GM04504 (cell line): ENCODE data around the gene MTHFD1.
A peak's percentile ranks its signal among the peaks of the same experiment; 100 is the strongest.

Experiments
- DNase-seq: peaks from one replicate; pipeline ENCODE4 v3.0.0-alpha.2; 2012; ENCODE audit warnings: low read depth

The MTHFD1 gene

DNA sequence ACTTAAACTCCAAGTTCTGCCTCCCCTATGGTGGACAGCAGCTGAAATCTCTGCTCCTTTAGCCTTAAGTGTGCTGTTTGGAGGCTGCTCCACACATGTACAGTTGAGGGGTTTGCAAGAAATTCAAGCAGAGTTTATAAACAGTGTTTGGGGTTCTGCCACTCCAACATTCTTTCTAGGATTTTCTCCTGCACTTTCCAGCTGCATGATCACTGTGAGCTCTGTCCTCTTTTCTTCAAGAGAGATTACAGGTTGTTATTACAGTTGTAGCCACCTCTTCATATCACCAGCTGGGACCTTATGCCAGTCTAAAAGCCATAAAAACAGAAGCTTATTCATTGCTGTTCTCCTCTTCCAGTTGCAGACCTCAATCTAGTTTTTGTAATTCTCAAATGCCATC lies 107.1 kb downstream of the MTHFD1 start:
- DNase-seq, result no peak

DNA sequence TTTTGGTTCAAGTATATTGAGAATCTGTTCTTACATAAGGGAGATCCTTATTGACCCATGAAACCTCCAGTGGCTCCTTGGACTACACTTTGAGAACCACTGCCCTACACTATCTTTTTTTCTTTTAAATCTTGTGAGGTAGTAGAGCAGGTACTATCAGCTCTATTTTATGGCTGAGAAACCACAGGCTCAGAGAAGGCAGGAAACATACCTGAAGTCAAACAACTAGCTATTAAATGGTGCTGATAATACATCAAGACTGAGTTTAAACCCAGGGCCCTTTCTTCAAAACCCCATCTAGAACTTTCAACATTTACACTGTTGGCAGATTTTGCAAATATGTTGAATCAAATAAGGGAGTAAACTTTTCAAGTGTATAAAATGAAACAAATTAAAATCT lies 108.6 kb downstream of the MTHFD1 start:
- no peak for DNase-seq

DNA sequence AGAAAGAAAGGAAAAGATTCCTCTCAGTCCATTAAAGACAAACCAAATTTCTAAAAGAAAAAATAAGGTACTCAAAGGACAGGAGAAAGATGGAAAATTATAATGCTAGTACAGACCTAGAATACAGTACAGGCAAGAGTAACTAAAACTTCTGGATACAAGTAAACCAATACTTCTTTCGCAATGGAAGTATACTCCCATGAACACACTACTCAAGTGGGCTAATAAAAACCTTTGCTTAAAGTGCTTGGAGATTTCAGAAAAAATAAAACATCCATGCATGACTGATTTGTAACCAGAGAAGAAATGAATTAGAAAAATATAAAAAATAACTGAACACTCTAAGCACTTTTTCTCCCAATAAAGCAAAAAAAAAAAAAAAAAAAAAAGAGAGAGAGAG lies 111.9 kb downstream of the MTHFD1 start:
- no peak for DNase-seq

DNA sequence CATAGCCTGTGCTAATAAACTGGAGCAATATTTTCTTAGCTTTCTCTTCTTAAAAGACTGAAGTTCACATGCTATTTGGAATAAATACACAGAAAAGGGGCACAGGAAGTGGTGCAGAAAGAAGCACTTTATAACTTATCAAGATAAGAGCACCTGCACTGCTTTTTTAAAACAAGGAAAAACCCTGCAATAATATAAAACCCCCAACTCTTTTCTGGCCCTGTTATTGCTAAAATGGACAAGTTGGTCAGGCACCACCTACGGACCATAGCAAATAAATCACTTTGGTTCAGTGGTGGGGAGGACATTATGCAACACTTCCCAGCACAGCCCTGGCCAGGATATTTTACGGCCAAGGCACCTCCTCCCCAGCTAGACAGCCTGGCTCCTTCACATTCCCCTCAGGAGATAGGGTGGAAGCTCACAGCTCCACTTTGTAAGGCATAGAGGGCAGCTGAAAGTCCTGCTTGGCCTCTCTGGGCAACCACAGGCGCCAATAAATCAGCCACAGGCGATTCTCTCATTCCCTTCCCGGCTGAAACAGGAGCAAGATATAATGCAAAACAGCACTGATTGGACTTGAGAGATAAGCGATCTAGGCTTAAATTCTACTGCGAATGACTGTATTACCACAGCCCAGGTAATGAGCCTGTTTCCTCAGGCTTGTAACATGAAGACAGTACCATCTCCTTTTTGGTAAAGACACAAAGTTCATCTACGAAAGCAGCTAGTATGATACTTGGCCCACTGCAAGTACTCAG lies 113.4 kb downstream of the MTHFD1 start:
- peak; percentile 62 for DNase-seq

DNA sequence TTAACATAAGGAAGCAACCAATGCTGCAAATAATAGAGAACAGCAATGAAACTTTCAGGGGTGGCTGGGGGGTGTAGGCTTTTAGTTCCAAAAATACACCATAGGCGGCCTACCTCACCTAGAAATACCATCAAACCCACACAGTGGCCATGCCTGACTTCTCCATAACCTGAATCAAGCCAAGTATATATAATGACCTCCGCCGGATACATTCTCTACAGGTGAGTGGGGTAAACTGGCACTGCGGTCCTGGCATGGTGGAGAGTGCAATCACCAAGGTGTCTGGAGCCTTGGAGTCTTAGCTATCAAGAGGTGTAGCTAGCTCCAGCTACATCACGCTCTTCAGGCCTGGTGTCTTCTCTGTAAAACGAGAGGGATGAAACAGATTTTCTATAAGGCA lies 114.3 kb downstream of the MTHFD1 start:
- no peak for DNase-seq

DNA sequence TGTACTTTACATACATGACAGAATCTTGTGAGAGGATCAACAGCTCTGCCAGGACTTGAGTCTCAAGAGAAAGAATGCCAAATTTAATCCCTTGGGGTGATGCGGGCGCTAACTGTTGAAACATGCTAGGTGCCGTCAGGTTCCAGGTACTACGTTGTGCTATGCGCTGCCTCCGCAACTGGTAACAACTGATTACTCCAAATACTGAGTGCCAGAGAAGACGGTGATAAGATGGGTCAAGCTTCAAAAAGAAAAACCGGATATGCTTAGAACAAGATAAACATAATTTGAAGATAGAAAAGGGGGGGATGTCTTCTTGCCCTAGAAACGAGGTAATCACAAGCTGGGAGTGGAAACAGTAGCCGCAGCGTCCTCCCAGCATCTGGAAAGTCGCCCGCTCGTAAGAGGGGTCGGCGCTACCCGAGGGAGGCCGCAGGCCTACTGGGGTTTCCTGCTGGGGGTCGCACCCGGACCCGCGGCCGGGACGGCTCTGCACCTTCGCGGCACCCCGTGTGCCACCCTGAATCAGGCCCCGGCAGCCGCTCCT lies 114.8 kb downstream of the MTHFD1 start:
- DNase-seq, result no peak

DNA sequence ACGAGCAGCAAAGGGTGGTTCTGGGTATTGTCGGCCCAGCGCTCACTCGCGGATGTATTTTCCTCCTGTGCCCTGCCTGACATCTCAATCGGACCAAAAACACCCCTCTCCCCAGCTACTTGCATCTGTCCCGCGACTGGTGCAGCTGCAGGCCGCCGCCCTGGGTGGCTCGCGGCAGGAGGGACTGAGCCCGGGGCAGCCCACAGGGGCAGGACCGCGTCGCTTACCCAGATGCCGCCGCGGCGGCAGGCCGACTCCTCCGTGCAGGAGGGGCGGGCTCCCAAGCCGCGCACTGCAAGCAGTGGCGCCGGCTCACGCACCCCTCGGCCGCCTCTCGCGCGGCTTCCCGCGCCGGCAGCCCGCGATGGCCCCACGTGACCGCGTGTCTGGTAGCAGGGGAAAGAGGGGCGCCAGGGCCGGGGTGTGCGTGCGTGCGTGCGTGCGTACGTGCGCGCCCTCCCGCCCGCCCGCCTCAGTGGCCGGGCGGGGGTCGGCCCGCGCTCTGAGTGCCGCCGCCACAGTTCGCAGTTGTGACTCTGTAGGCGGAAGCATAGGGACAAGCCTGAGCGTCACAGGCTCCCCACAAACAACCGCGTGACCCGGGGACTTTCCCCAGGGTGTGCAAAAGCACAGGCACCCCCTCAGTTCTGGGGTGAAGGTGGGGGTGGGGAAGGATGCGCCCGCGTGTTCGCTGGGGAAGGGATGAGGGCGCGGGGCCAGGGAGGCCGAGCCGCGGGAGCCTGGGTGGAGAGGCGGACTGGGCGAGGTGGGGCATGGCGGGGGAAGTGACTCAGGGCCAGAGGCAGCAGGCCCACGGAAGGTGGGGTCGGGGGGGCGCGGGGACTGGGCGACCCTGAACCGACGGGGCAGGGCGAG lies 115.5 kb downstream of the MTHFD1 start, which contains the start of gene ZBTB25:
ZBTB25 (minus strand) TSS at position 405 of the 876 bp plus-strand sequence. CDS start 13,305 bp downstream, outside the sequence.
- DNase-seq, result peak; percentile 84

DNA sequence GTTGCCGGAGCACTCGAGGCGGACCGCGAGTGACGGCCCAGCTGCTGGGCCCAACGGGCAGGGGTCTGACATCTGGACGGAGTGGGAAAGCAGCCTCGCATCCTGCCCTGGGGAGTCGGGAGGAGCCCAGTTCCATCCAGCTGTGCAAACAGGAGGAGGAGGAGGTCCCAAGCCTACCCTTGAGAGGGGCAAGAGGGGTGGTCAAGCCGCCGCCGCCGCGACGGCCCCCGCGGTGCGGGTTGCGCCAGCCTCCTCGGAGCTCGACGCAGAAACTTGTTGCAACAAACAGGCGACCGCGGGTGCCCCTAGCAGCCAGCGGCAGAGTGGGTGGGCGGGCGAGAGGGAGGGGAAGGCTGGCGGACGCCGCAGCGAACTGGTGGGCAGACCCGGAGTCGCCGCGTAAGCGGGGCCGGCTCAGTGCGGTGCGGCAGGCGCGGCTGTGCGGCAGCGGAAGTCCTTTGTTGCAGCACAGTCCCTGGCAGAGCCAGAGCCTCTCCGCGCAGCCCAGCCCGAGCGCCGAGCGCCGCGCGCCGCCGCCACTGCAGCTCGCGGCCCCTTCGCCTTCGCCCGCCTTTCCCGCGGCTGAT lies 116.2 kb downstream of the MTHFD1 start, which contains the start of gene ZBTB1:
ZBTB1 (plus strand) TSS at position 461 of the 587 bp plus-strand sequence. CDS start 16,735 bp downstream, outside the sequence.
- DNase-seq, result peak; percentile 68

DNA sequence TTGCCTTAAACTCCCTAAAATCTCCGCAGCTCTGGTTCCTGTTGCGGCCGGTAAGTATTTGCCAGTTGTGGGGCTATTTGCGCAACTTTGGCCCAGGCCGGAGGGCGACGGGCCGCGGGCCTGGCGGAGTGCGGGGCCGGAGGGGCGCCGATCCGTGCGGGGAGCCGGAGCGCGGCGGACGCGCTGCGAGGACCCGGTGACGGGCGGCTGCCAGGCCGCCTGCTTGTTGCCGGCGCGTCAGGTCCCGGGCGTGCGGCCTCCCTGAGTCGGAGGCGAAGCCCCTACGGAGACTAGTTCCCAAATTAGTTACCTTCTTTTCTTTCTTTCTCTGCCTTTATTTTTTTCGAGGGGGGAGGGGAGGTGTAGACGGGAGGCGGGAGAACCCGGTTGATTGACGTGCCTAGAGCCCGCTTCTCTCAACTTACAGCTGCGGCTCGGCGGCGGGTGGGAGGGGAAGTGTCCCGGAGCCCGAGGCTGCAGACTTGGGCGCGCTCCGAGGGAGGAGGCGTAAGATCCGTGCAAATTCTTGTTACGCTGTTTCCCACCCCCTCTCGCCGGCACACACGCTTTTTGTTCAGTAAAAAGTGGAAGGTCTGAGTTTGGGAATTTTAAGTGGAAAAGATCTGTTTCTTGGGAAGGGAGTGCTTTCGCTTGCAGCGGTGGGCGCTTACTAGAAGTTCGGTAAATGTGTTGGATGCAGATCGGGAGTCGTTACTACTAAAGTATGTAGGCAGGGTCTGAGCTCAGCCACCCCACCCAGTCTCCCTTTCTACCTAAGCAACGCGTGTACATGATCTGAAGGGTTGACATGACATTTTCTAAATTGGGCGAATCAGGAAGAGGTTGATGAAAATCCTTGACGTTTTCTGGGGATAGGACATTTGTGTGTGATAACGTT lies 117.0 kb downstream of the MTHFD1 start:
- peak; percentile 69 for DNase-seq

DNA sequence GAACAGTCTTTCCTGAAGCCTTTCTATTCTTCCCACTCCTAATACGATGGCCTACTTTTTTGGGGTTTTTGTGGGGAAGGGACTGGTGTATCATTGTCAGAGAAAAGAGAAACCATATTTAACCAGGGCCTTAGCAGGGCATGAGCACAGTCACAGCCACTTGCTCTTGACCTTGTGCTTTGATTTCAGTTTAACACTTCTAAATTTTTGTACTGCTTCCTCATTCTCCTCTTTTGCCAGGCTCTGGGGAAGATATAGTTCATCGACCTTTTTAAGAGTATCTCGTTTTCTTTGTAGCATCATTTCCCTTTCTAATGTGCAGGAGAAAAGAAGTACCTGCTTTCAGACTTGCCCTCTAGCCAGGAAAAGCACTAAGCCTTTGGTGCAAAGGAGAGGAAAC lies 118.6 kb downstream of the MTHFD1 start:
- DNase-seq, result no peak

DNA sequence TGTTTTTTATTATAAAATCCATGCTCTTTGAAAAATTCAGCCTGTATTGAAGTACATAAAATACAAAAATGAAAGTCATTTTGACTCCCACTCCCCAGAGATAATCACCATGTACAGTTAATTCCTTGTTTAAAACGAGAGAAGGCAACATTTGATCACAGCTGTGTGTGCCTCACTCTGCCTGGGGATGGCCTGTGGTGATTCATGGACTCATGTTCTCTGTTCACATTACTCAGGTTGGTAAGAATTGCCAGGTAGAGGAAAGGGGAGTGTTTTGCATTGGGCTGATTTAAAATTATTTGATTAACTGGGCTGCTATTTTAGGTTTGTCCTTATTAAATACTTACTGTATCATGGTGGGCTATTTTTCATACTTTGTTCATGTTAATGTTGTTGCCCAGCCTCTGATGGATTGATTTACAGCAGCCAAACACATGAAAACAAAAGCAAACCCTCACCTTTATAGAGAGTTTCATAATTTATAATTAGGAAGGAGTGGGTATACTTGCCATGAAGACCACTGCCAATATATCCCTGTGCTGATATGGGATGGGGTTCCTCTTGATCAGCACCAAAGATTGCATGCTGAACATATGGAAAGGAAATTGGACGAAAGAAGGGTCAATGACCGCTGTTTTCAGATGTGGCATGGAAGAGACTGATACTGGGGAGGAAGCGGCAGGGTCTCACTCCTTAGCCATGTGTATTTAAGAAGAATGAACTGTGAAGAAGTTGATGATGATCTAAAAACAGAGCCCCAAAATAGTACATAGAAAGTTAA lies 119.4 kb downstream of the MTHFD1 start:
- DNase-seq, result no peak

DNA sequence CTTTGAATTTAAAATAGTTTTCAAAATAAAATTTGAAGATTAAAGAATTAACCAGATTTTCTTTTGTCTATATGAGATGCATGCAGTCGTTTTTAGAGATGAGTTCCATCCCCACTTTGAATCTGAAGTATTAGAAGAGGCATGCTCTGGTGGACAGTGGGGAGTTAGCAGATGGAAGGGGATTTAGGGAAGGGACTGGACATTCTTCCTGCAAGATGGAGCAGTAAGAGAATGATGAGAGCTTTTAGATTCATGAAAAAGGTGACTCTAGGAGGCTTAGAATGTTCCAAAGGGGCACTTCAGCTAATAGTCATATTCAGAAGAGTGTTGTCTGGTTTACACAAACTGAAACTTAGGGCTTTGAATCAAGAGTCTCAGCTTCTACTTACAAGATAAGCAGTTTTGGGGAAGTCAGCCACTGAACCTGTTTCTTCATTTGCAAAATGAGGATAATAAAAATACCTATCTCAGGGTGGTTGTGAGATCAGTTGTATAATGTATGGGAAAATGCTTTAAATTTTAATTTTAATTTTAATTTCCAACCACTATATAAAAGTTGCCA lies 120.1 kb downstream of the MTHFD1 start:
- no peak for DNase-seq

DNA sequence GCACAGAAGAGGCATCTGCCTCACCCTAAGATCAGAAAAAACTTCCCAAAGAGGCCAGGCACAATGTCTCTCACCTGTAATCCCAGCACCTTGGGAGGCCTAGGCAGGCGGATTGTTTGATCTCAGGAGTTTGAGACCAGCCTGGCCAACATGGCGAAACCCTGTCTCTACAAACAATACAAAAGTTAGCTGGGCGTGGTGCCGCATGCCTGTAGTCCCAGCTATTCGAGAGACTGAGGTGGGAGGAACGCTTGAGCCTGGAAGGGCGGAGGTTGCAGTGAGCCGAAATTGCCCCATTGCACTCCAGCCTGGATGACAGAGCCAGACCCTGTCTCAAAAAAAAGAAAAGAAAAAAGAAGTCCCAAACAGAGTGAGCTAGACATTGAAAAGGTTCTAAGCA lies 120.9 kb downstream of the MTHFD1 start:
- no peak for DNase-seq
